CD4-positive, alpha-beta T cell (primary cell): ENCODE measurements around the gene BRD7. TPM values are rescaled to one million over a fixed set of nuclear protein-coding genes. Genes with fewer than 3 reads are reported as not detected.

Experiments
- ATAC-seq: fragments of 200-7000 bp; cut with Tn5 transposase; one replicate; pipeline ENCODE4 v1.10.0; 2022; ENCODE audit warnings: mild to moderate bottlenecking; ENCODE audit not compliant: poor library complexity
- CTCF ChIA-PET: fragments of 350-600 bp; sonication (Branson Sonifier 250); formaldehyde crosslinking; loops from one replicate; lab custom pipeline; 2021; ENCODE audit warnings: antibody characterized with exemption, inconsistent platforms; lab: Charles Lee
- POLR2A ChIA-PET: fragments of 350-600 bp; sonication (Branson Sonifier 250); formaldehyde crosslinking; loops from one replicate; lab custom pipeline; 2021; ENCODE audit warnings: antibody characterized with exemption, inconsistent platforms; lab: Charles Lee
- DNase-seq, 14 experiments: peaks; one replicate each; pipeline ENCODE4 v3.0.0-alpha.2; 2013 to 2020; ENCODE audit warnings: mixed read lengths in 2 of 14
- H3K27ac ChIP-seq, 2 donors: one replicate each; pipeline versions ENCODE4 v1.5.1 to v1.7.0; 2013; ENCODE audit warnings: low read length in 2 of 2, low read depth in 1 of 2, mild to moderate bottlenecking in 1 of 2
- H3K27me3 ChIP-seq, 2 experiments: 1 replicate in 1 of 2; 2 replicates in 1 of 2; pipeline versions ENCODE4 v1.6.1 to v1.7.0; 2013; ENCODE audit warnings: low read length in 2 of 2, control low read depth in 1 of 2, mild to moderate bottlenecking in 1 of 2, moderate library complexity in 1 of 2; ENCODE audit not compliant: insufficient read depth in 2 of 2, control insufficient read depth in 1 of 2
- H3K36me3 ChIP-seq: one replicate; pipeline ENCODE4 v1.6.1; 2013; ENCODE audit warnings: low read length, control low read depth; ENCODE audit not compliant: insufficient read depth
- H3K4me1 ChIP-seq: one replicate; pipeline ENCODE4 v1.6.1; 2013; ENCODE audit warnings: low read length, control low read depth; ENCODE audit not compliant: insufficient read depth
- H3K4me3 ChIP-seq: one replicate; pipeline ENCODE4 v1.5.1; 2013; ENCODE audit warnings: mild to moderate bottlenecking, low read length, moderate library complexity
- H3K9me3 ChIP-seq, 2 experiments: 1 replicate in 1 of 2; 2 replicates in 1 of 2; pipeline versions ENCODE4 v1.6.1 to v1.7.0; 2013; ENCODE audit warnings: low read length in 2 of 2, mild to moderate bottlenecking in 2 of 2, control low read depth in 1 of 2, moderate library complexity in 1 of 2; ENCODE audit not compliant: control insufficient read depth in 1 of 2, insufficient read depth in 1 of 2
- H3K27ac Mint-ChIP-seq: one replicate; pipeline ENCODE4 v1.8.0; 2020; ENCODE audit warnings: mixed read lengths
- H3K27me3 Mint-ChIP-seq: one replicate; pipeline ENCODE4 v1.8.0; 2021; ENCODE audit warnings: mixed read lengths
- H3K36me3 Mint-ChIP-seq: one replicate; pipeline ENCODE4 v1.8.0; 2021; ENCODE audit warnings: low read depth, mixed read lengths
- H3K4me1 Mint-ChIP-seq: one replicate; pipeline ENCODE4 v1.8.0; 2021; ENCODE audit warnings: low read depth, mixed read lengths
- H3K4me3 Mint-ChIP-seq: one replicate; pipeline ENCODE4 v1.8.0; 2020; ENCODE audit warnings: mild to moderate bottlenecking, mixed read lengths
- H3K9me3 Mint-ChIP-seq: one replicate; pipeline ENCODE4 v1.8.0; 2020; ENCODE audit warnings: mixed read lengths
- intact Hi-C, 2 experiments: fragments of 100-400 bp; cut with DNase I in 1 of 2; cut with micrococcal nuclease in 1 of 2; formaldehyde crosslinking; loops; one replicate each; pipeline versions ENCODE4 v1.15.1 to v1.9.0; 2023 to 2025; cut with DNase I, micrococcal nuclease
- total RNA-seq, 174 experiments: library from RNA in 2 of 174; stranded (reverse) in 2 of 174; gene quantifications; one replicate each; pipeline ENCODE4 v1.2.3 and lab custom pipeline; 2021 to 2026
- TF ChIP-seq, protein P1 (sequence below): fragments of 200-600 bp; IDR thresholded peaks from one replicate; pipeline ENCODE4 v1.8.0; 2022; ENCODE audit warnings: antibody characterized with exemption, mild to moderate bottlenecking

The BRD7 gene
- total RNA-seq, 2 experiments from 2014 or later = 95.4 to 103 TPM

DNA sequence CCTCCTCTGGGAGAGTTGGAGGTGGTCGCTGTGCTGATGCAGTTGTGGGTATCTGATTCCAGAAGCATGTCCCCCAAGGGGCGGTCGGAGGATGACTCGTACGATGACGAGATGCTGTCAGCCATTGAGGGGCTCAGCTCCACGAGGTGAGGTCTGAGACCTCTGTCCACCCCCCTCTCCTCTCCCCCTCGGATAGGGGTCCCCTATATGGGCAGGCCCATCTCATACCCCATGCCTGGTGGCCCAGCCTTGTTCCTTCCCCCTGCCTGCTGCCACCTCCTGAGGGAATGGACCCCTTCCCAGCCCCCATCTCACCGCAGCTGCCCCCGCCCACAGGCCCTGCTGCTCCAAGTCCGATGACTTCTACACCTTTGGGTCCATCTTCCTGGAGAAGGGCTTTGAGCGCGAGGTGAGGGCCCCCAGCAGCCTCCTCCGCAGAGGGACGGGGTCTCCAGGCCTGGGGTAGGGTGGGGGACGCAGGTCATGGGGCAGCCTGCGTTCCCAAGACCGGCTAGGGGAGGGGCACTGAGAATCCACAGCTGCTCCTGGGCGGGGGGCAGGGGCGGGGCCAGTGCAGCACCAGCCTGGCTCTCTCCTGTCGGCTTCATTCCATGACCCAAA, 63.2 kb downstream of the BRD7 start:
- H3K36me3 Mint-ChIP-seq = peaks cover 77% of the 10 kb centered on the region
- POLR2A ChIA-PET = no interaction called here
- ATAC-seq = no peak

GRCh38 chr16:50304467-50305440, 64.0 kb downstream of the BRD7 start:
- Histone ChIP-seq H3K4me3 (no peak overlapping the region), H3K27me3 (no peaks in the 10 kb centered on the region), H3K4me1 (peaks cover 8% of the 10 kb centered on the region), H3K36me3 (peaks cover 94% of the 10 kb centered on the region), H3K9me3 (no peaks in the 10 kb centered on the region), H3K27ac (peak overlapping the region in 1 of 2 donors; percentile 11)
- peak in 1 of 14 experiments; percentile 26 for DNase-seq
- TF ChIP-seq, protein P1, sequence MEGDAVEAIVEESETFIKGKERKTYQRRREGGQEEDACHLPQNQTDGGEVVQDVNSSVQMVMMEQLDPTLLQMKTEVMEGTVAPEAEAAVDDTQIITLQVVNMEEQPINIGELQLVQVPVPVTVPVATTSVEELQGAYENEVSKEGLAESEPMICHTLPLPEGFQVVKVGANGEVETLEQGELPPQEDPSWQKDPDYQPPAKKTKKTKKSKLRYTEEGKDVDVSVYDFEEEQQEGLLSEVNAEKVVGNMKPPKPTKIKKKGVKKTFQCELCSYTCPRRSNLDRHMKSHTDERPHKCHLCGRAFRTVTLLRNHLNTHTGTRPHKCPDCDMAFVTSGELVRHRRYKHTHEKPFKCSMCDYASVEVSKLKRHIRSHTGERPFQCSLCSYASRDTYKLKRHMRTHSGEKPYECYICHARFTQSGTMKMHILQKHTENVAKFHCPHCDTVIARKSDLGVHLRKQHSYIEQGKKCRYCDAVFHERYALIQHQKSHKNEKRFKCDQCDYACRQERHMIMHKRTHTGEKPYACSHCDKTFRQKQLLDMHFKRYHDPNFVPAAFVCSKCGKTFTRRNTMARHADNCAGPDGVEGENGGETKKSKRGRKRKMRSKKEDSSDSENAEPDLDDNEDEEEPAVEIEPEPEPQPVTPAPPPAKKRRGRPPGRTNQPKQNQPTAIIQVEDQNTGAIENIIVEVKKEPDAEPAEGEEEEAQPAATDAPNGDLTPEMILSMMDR = no peak
- Mint-ChIP-seq H3K36me3 (peaks cover 75% of the 10 kb centered on the region), H3K4me3 (no peak overlapping the region), H3K9me3 (no peaks in the 10 kb centered on the region), H3K4me1 (no peaks in the 10 kb centered on the region), H3K27me3 (no peaks in the 10 kb centered on the region), H3K27ac (no peak overlapping the region)
- intact Hi-C loops = no loop called here
- ChIA-PET CTCF (no interaction called here), POLR2A (no interaction called here)
- no peak for ATAC-seq

More for the DNA sequence above, 63.2 kb downstream of the BRD7 start:
- no peaks in the 10 kb centered on the region for H3K27me3 ChIP-seq
- H3K27ac ChIP-seq = peak overlapping the region in 1 of 2 donors; percentile 11
- peak in 1 of 14 experiments; percentile 31 for DNase-seq
- Mint-ChIP-seq H3K9me3 (no peaks in the 10 kb centered on the region), H3K27me3 (no peaks in the 10 kb centered on the region), H3K27ac (no peak overlapping the region), H3K4me1 (no peaks in the 10 kb centered on the region), H3K4me3 (no peak overlapping the region)
- H3K9me3 ChIP-seq = no peaks in the 10 kb centered on the region
- CTCF ChIA-PET = no interaction called here
- H3K4me1 ChIP-seq = peaks cover 8% of the 10 kb centered on the region
- peaks cover 95% of the 10 kb centered on the region for H3K36me3 ChIP-seq
- TF ChIP-seq, protein P1 = no peak
- H3K4me3 ChIP-seq = no peak overlapping the region
- intact Hi-C loops = no loop called here

DNA sequence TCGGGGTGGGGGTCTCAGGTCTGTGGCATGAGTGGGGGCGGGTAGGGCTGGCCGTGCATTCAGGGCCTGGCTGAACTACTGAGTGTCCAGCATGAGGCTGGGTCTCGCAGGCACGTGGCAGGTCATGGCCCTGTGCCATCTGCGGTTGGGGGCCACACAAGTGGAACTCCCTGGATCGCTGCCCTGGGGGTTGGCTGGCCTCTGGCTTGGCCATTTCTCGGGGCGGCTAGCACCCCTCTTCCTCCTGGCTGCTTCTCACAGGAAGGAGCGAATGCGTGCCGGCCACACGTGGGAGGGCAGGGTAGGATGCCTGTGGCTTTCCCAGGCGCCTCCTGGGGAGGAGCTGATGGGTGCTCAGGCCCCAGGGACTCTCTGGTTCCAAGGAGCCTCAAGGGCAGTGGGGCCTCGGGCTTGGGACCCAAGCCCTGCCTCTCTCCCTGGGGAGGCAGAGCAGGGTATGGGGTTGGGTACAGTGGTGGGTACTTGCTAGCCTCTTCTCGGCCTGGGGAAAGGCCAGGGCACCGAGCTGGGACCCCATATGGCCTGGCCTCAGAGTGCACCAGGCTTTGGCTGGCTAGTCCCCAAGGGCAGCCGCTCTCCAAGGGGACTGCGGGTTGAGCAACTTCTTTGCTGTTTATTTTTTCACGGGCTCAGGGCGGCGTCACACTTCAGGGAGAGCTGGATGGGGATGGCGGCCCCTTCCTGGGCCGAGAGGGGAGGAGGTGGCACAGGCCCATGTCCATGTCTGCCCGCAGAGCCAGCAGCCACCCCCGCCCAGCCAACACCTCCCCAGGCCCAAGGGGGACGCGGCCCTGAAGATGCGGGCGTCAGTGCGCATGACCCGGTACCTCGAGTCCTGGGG, 65.0 kb downstream of the BRD7 start:
- ChIA-PET POLR2A (no interaction called here), CTCF (no interaction called here)
- DNase-seq = peak in 1 of 14 experiments; percentile 28
- no peak overlapping the region for H3K4me3 ChIP-seq
- Mint-ChIP-seq H3K9me3 (no peaks in the 10 kb centered on the region), H3K36me3 (peaks cover 75% of the 10 kb centered on the region), H3K27me3 (no peaks in the 10 kb centered on the region), H3K4me3 (no peak overlapping the region), H3K27ac (peak overlapping the region; percentile 65), H3K4me1 (no peaks in the 10 kb centered on the region)
- no peaks in the 10 kb centered on the region for H3K27me3 ChIP-seq
- ATAC-seq = no peak
- peak overlapping the region in 1 of 2 donors; percentile 21 for H3K27ac ChIP-seq
- intact Hi-C loops = no loop called here
- peaks cover 94% of the 10 kb centered on the region for H3K36me3 ChIP-seq
- H3K4me1 ChIP-seq = peaks cover under 1% of the 10 kb centered on the region
- TF ChIP-seq, protein P1 = no peak
- no peaks in the 10 kb centered on the region for H3K9me3 ChIP-seq
